BLaER1 (cell line): ENCODE data around the gene LHFPL6.

Source experiments
- H3K27ac ChIP-seq: shearing (Covaris generic); formaldehyde crosslinking; 2 replicates; pipeline ENCODE4 v1.8.1; 2022
- H3K27me3 ChIP-seq: shearing (Covaris generic); formaldehyde crosslinking; 2 replicates; pipeline ENCODE4 v1.8.1; 2022
- H3K36me3 ChIP-seq: shearing (Covaris generic); formaldehyde crosslinking; 2 replicates; pipeline ENCODE4 v1.8.1; 2022
- H3K4me1 ChIP-seq: shearing (Covaris generic); formaldehyde crosslinking; 2 replicates; pipeline ENCODE4 v1.8.1; 2022
- H3K4me2 ChIP-seq: shearing (Covaris generic); formaldehyde crosslinking; 2 replicates; pipeline ENCODE4 v1.8.1; 2022
- H3K4me3 ChIP-seq: shearing (Covaris generic); formaldehyde crosslinking; 2 replicates; pipeline ENCODE4 v1.8.1; 2022
- H3K9ac ChIP-seq: shearing (Covaris generic); formaldehyde crosslinking; 2 replicates; pipeline ENCODE4 v1.8.1; 2022
- H3K9me3 ChIP-seq: shearing (Covaris generic); formaldehyde crosslinking; 2 replicates; pipeline ENCODE4 v1.8.1; 2022
- H4K20me1 ChIP-seq: shearing (Covaris generic); formaldehyde crosslinking; 2 replicates; pipeline ENCODE4 v1.8.1; 2022
- Cebpa-rat ChIP-seq: shearing (Covaris generic); IDR thresholded peaks from 2 replicates; pipeline ENCODE4 v1.8.1; 2022

Gene LHFPL6

GRCh38 chr13:39452834-39453233, 150.2 kb downstream of the LHFPL6 start:
- Histone ChIP-seq H3K9ac (no peak overlapping the region), H3K9me3 (peaks cover 7% of the 10 kb centered on the region; the same call in 1 of the 2 replicates), H3K36me3 (no peaks in the 10 kb centered on the region), H3K4me2 (peak overlapping the region; percentile 55; the same call in 1 of the 2 replicates), H3K27me3 (no peaks in the 10 kb centered on the region), H3K4me3 (no peak overlapping the region), H3K4me1 (peaks cover 24% of the 10 kb centered on the region), H3K27ac (peak overlapping the region; percentile 79), H4K20me1 (no peaks in the 10 kb centered on the region)
- TF ChIP-seq Cebpa-rat, result no peak

- Histone ChIP-seq H4K20me1 (no peaks in the 10 kb centered on the region), H3K4me1 (peaks cover 24% of the 10 kb centered on the region), H3K4me2 (peak overlapping the region; percentile 55), H3K4me3 (no peak overlapping the region), H3K9ac (no peak overlapping the region), H3K27me3 (no peaks in the 10 kb centered on the region), H3K27ac (peak overlapping the region; percentile 79), H3K9me3 (peaks cover 3% of the 10 kb centered on the region; the same call in 1 of the 2 replicates), H3K36me3 (no peaks in the 10 kb centered on the region)
- no peak for TF ChIP-seq Cebpa-rat
These were observed 150.6 kb downstream of the LHFPL6 start for GRCh38 chr13:39452417-39452816.

DNA sequence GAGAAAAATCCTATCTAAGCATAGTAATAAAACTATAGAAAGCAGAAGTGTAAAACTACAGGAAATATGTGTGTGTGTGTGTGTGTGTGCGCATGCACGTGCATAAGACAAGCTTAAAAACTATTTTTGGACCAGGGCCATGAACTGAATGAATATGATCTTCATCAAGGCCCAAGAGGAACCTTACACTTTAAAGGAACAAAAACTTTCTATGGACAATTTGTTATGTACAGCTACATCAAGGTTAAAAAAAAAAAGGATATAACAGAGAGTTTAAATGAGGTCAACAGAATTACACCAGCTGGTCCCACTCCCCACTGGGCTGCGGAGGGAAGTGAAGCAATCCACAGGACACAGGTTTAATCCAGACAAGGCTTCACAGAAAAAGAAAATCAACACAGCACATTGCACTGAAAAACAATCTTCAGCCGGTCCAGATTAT, 151.1 kb downstream of the LHFPL6 start:
- TF ChIP-seq Cebpa-rat, result peak; percentile 72; the same call in 1 of the 2 replicates
- H3K9me3 ChIP-seq, result no peaks in the 10 kb centered on the region
- no peaks in the 10 kb centered on the region for H3K36me3 ChIP-seq
- no peaks in the 10 kb centered on the region for H4K20me1 ChIP-seq
- no peak overlapping the region for H3K9ac ChIP-seq
- H3K4me2 ChIP-seq, result peak overlapping the region; percentile 55
- H3K4me3 ChIP-seq, result no peak overlapping the region
- H3K27ac ChIP-seq, result peak overlapping the region; percentile 79
- H3K4me1 ChIP-seq, result peaks cover 24% of the 10 kb centered on the region
- no peaks in the 10 kb centered on the region for H3K27me3 ChIP-seq

DNA sequence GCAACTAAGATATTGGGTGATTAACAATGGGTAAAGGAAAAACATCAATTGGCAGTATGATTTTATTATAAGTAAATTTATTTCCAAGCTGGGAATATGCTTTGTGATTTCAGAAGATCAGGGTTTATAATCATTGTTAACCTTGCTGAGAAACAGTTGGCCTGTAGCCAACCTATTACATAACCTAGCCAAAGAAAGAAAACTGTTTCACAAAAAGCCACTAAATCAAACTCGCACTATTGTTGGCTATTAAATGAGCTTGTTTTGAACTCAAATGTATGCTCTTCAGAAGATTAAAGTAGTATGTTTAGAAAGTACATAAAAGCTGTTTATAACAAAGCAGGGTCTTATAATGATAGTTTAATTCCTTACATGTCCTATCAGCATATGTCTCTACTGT, 151.7 kb downstream of the LHFPL6 start:
- H3K4me1 ChIP-seq, result peaks cover 24% of the 10 kb centered on the region
- TF ChIP-seq Cebpa-rat, result no peak
- no peak overlapping the region for H3K4me3 ChIP-seq
- peak overlapping the region; percentile 55 for H3K4me2 ChIP-seq
- peak overlapping the region; percentile 79; the same call in 1 of the 2 replicates for H3K27ac ChIP-seq
- H3K9me3 ChIP-seq, result no peaks in the 10 kb centered on the region
- no peaks in the 10 kb centered on the region for H4K20me1 ChIP-seq
- no peaks in the 10 kb centered on the region for H3K36me3 ChIP-seq
- H3K27me3 ChIP-seq, result no peaks in the 10 kb centered on the region
- no peak overlapping the region for H3K9ac ChIP-seq

GRCh38 chr13:39450176-39450575, 152.8 kb downstream of the LHFPL6 start:
- Histone ChIP-seq H3K4me3 (no peak overlapping the region), H3K27ac (no peak overlapping the region), H4K20me1 (no peaks in the 10 kb centered on the region), H3K36me3 (no peaks in the 10 kb centered on the region), H3K4me1 (peaks cover 24% of the 10 kb centered on the region), H3K9ac (no peak overlapping the region), H3K27me3 (no peaks in the 10 kb centered on the region), H3K9me3 (no peaks in the 10 kb centered on the region), H3K4me2 (no peak overlapping the region)
- TF ChIP-seq Cebpa-rat, result no peak

DNA sequence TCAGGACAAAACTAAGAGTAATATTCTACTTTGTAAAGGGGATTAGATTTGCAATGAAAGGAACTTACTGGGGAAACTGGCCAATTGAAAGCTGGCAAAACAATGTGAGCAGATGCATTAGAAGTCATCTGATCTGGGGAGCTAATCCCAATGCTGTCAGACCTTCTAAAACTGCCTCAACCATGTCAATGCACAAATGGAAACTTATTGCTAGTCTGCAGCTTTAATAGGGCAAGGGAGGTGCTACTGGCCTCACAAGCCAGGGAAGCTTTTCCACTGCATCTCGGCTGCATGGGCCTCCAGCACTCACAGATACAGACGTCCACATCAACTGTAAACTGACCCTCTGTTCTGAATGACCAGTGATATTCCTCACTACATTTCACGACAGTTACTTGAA, 154.2 kb downstream of the LHFPL6 start:
- Histone ChIP-seq H3K4me2 (no peak overlapping the region), H3K27ac (no peak overlapping the region)

DNA sequence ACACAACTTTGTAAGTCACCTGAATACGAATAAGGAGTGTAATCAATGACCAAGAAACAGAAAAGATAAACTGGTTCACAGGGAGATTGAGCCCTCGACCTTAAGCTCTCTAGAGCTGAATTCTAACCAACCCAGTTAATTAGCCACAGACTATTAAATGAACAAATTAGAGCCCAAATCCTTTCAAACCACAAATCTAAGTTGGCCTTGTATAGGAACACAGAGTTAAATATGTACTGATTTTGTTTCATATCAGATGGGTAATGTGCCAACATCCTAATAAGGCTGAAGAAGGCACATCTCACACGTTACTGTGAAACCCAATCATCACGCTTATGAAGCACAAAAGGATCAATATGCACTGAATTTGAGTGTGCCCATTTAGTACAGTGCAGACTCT, 156.1 kb downstream of the LHFPL6 start:
- H3K9me3 ChIP-seq, result no peaks in the 10 kb centered on the region
- H4K20me1 ChIP-seq, result no peaks in the 10 kb centered on the region
- no peaks in the 10 kb centered on the region for H3K27me3 ChIP-seq
- TF ChIP-seq Cebpa-rat, result no peak
- H3K27ac ChIP-seq, result no peak overlapping the region
- H3K9ac ChIP-seq, result no peak overlapping the region
- H3K4me2 ChIP-seq, result no peak overlapping the region
- no peak overlapping the region for H3K4me3 ChIP-seq
- no peaks in the 10 kb centered on the region for H3K36me3 ChIP-seq
- peaks cover 12% of the 10 kb centered on the region for H3K4me1 ChIP-seq

More for the DNA sequence above, 154.2 kb downstream of the LHFPL6 start:
- Histone ChIP-seq H3K9ac (no peak overlapping the region), H3K9me3 (no peaks in the 10 kb centered on the region), H3K27me3 (no peaks in the 10 kb centered on the region), H3K36me3 (no peaks in the 10 kb centered on the region), H4K20me1 (no peaks in the 10 kb centered on the region), H3K4me3 (no peak overlapping the region), H3K4me1 (peaks cover 24% of the 10 kb centered on the region)
- no peak for TF ChIP-seq Cebpa-rat

GRCh38 chr13:39444866-39445265, 158.1 kb downstream of the LHFPL6 start:
- Histone ChIP-seq H4K20me1 (no peaks in the 10 kb centered on the region), H3K4me2 (no peak overlapping the region), H3K9me3 (no peaks in the 10 kb centered on the region), H3K27ac (no peak overlapping the region), H3K27me3 (no peaks in the 10 kb centered on the region), H3K4me1 (no peaks in the 10 kb centered on the region), H3K36me3 (no peaks in the 10 kb centered on the region), H3K9ac (no peak overlapping the region), H3K4me3 (no peak overlapping the region)
- TF ChIP-seq Cebpa-rat, result no peak

GRCh38 chr13:39433651-39434050, 169.3 kb downstream of the LHFPL6 start:
- H3K4me1 ChIP-seq, result no peaks in the 10 kb centered on the region
- no peak overlapping the region for H3K9ac ChIP-seq
- no peaks in the 10 kb centered on the region for H4K20me1 ChIP-seq
- H3K4me2 ChIP-seq, result no peak overlapping the region
- H3K4me3 ChIP-seq, result no peak overlapping the region
- H3K9me3 ChIP-seq, result peaks cover 9% of the 10 kb centered on the region
- no peak for TF ChIP-seq Cebpa-rat
- H3K27me3 ChIP-seq, result no peaks in the 10 kb centered on the region
- H3K27ac ChIP-seq, result no peak overlapping the region
- H3K36me3 ChIP-seq, result peaks cover 3% of the 10 kb centered on the region; the same call in 1 of the 2 replicates

GRCh38 chr13:39432196-39432595, 170.8 kb downstream of the LHFPL6 start:
- Histone ChIP-seq H3K27ac (no peak overlapping the region), H4K20me1 (no peaks in the 10 kb centered on the region), H3K9me3 (no peaks in the 10 kb centered on the region), H3K4me1 (no peaks in the 10 kb centered on the region), H3K9ac (no peak overlapping the region), H3K36me3 (no peaks in the 10 kb centered on the region), H3K4me3 (no peak overlapping the region), H3K4me2 (no peak overlapping the region), H3K27me3 (no peaks in the 10 kb centered on the region)
- TF ChIP-seq Cebpa-rat, result no peak
